T47D (cell line): ENCODE results near the gene SELP.
"Not testable (repeated sequence)": the region's sequence is repeated elsewhere in the genome, so short reads cannot be mapped to it uniquely, and the experiment has no call there.

ENCODE experiments used
- DNase-seq, 2 experiments: peaks; one replicate each; pipeline versions ENCODE4 v3.0.0 to v3.0.0-alpha.2; 2011 to 2012; ENCODE audit warnings: low read depth in 1 of 2, low spot score in 1 of 2
- JUND ChIP-seq: IDR thresholded peaks from 2 replicates; pipeline ENCODE4 v1.6.1; 2012; ENCODE audit warnings: low read depth
- in situ Hi-C: cut with HindIII; loops from 2 replicates; pipeline ENCODE4 v1.10.0; 2016; ENCODE audit warnings: low sequenced_read_pairs, low pct_unique_long_range_greater_than_20kb

Gene SELP

GRCh38 chr1:169630006-169630405, at the start of gene SELP:
Gene SELP, minus strand, starts transcription at chr1:169630124. Its CDS starts 50 bp downstream, at chr1:169630074.
- DNase-seq: no peak

GRCh38 chr1:169679692-169680091, 49.8 kb upstream of the SELP start:
- no peak for TF ChIP-seq JUND
- in situ Hi-C loops: no loop called here
- no peak for DNase-seq

More at GRCh38 chr1:169630006-169630405, at the start of gene SELP:
- in situ Hi-C loops: no loop called here
- TF ChIP-seq JUND: no peak

DNA sequence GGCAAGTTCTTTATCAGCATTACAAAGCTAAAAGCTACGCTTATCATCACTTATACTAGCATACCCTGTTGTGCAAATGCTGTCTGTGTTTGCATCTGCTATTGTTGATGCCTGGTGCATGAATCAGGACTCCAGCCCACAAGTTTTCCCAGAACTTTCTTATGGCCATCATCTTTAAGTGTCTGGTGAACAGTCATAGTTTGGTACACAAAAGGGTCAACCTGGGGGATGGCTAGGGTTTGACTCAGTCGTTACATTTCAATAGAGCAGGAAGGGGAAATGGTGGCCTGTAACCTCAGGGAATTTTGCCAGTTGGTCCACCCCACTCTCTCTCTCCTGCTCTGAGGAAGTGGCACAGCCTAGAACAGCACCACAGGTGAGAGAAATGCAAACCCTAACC, 46.1 kb upstream of the SELP start:
- DNase-seq: no peak
- in situ Hi-C loops: no loop called here
- TF ChIP-seq JUND: no peak

DNA sequence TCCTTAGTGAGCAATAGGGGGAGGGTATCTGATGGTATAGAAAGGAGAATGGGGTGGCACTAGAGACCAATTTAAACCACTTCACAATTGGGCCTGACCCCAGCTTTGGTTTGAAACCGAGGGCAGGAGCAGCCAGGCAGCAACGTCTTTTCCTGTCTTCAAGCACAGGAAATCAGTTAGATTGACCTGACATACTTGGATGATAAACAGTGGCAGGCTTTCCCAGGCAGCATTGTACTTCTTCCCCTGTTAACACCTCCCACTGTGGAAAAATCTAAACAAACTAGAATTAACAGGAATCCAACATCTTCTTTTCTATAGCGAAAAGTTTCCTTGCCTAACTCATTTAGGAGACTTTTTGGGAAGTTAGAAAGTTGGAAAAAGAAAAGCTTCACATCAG, 40.9 kb upstream of the SELP start:
- no peak for DNase-seq
- TF ChIP-seq JUND: no peak
- in situ Hi-C loops: no loop called here

- in situ Hi-C loops, DNase-seq: not testable (repeated sequence)
These were observed 40.3 kb upstream of the SELP start for GRCh38 chr1:169670244-169670643.

- DNase-seq, in situ Hi-C loops: not testable (repeated sequence)
These were observed 38.0 kb upstream of the SELP start for GRCh38 chr1:169667699-169668596.

DNA sequence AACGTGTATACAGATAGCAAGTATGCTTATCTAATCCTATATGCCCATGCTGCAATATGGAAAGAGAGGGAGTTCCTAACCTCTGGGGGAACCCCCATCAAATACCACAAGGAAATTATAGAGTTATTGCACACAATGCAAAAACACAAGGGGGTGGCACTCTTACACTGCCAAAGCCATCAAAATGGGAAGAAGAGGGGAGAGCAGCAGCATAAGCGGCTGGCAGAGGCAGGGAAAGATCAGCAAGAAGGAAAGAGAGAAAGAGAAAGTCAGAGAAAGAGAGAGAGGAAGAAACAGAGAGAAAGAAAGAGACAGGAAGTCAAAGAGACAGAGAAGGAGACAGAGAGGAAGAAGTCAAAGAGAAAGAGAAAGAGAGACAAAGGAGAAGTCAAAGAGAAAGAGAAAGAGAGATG, 37.3 kb upstream of the SELP start:
- in situ Hi-C loops, DNase-seq: not testable (repeated sequence)

DNA sequence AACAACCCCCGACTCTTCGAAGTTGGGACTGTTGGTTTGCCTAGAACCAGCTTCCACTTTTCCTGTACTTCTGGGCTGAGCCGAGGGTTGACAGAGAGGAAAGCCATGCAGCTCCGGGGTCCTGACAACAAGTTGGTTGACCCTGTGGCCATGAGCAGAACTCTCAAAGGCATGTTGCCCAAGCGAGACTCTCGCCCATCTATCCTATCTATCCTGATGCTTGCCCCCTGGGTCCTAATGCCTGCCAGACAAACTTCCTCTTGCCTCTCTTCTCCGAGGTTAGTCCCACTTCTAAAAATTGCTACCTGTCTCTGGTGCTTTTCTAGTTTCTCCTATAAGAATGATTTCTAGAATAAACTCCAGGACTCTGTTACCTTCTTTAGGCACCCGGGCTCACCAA, 32.8 kb upstream of the SELP start:
- DNase-seq, in situ Hi-C loops: not testable (repeated sequence)

- DNase-seq, in situ Hi-C loops: not testable (repeated sequence)
These were observed 31.1 kb upstream of the SELP start for GRCh38 chr1:169661066-169661465.

DNA sequence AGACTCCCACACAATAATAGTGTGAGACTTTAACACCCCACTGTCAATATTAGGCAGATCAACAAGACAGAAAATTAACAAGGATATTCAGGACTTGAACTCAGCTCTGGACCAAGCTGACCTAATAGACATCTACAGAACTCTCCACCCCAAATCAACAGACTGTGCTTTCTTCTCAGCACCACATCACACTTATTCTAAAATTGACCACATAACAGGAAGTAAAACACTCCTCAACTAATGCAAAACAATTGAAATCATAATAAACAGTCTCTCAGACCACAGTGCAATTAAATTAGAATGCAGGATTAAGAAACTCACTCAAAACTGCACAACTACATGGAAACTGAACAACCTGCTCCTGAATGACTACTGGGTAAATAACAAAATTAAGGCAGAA, 28.9 kb upstream of the SELP start:
- in situ Hi-C loops, DNase-seq: not testable (repeated sequence)

- in situ Hi-C loops: no loop called here
- TF ChIP-seq JUND: no peak
- no peak for DNase-seq
These were observed 23.9 kb upstream of the SELP start for GRCh38 chr1:169653873-169654272.

- in situ Hi-C loops: no loop called here
- no peak for DNase-seq
- TF ChIP-seq JUND: no peak
These were observed 21.1 kb upstream of the SELP start for GRCh38 chr1:169651035-169651434.

GRCh38 chr1:169650551-169650950, 20.6 kb upstream of the SELP start:
- TF ChIP-seq JUND: no peak

DNA sequence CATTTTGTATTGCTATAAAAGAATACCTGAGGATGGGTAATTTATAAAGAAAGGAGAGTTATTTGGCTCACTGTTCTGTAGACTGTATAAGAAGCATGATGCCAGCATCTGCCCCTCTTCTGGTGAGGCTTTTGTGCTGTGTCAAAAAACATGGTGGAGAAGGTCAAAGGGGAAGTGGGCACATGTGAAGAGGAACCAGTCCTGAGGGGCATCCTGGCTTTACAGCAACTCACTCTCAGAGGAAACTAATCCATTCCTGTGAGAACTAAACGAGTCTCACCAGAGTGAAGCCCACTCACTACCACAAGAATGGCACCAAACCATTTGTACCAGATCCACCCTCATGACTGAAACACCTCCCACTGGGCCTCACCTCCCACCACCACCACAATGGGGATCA, 18.8 kb upstream of the SELP start:
- no peak for DNase-seq
- in situ Hi-C loops: no loop called here
- TF ChIP-seq JUND: no peak

More at GRCh38 chr1:169650551-169650950, 20.6 kb upstream of the SELP start:
- DNase-seq: no peak
- in situ Hi-C loops: no loop called here
